SK-N-SH (cell line): ENCODE results near the gene KRTAP3-2. TPM values are rescaled to one million over a fixed set of nuclear protein-coding genes. Genes with fewer than 3 reads are reported as not detected.

ENCODE experiments used
- CTCF ChIA-PET: fragments of 300-600, 350-600 bp; formaldehyde crosslinking; extraction: SDS; loops from one replicate; lab custom pipeline; 2021; lab: Yijun Ruan, JAX
- POLR2A ChIA-PET: fragments of 350-600 bp; sonication (Branson Sonifier 250); formaldehyde crosslinking; extraction: SDS; loops from one replicate; lab custom pipeline; 2020; ENCODE audit warnings: antibody characterized with exemption, inconsistent platforms; lab: Yijun Ruan, JAX
- DNase-seq: peaks from one replicate; pipeline ENCODE4 v3.0.0; 2012
- H2AFZ ChIP-seq: fragments of 200-600 bp; sonication (generic); 2 replicates; pipeline ENCODE4 v1.8.1; 2016; ENCODE audit warnings: antibody characterized with exemption, mild to moderate bottlenecking, low read depth
- H3F3A ChIP-seq: fragments of 200-600 bp; sonication (generic); replicated peaks from 2 replicates; pipeline ENCODE3; 2016; ENCODE audit warnings: antibody characterized with exemption, mild to moderate bottlenecking; ENCODE audit not compliant: insufficient read depth
- H3K27ac ChIP-seq, 2 experiments: fragments of 200-500 bp in 1 of 2; fragments of 200-600 bp in 1 of 2; sonication (Bioruptor generic) in 1 of 2; sonication (generic), shearing (Covaris generic) in 1 of 2; 2 replicates each; pipeline versions ENCODE4 v1.5.1 to v1.6.1; 2014 to 2016; ENCODE audit warnings: low read depth in 2 of 2, inconsistent platforms in 1 of 2, low read length in 1 of 2, mild to moderate bottlenecking in 1 of 2, mixed read lengths in 1 of 2
- H3K27me3 ChIP-seq: fragments of 200-600 bp; sonication (generic), shearing (Covaris generic); 2 replicates; pipeline ENCODE4 v1.6.1; 2016; ENCODE audit warnings: mixed run types; ENCODE audit not compliant: insufficient read depth
- H3K36me3 ChIP-seq, 2 experiments: fragments of 200-500 bp in 1 of 2; fragments of 200-600 bp in 1 of 2; sonication (Bioruptor generic) in 1 of 2; sonication (generic) in 1 of 2; replicated peaks in 1 of 2; 2 replicates each; pipeline versions ENCODE3 to v1.5.1; 2014 to 2016; ENCODE audit warnings: low read length in 1 of 2, mild to moderate bottlenecking in 1 of 2; ENCODE audit not compliant: insufficient read depth in 2 of 2, control insufficient read depth in 1 of 2
- H3K4me1 ChIP-seq, 2 experiments: fragments of 200-500 bp in 1 of 2; fragments of 200-600 bp in 1 of 2; sonication (Bioruptor generic) in 1 of 2; sonication (generic), shearing (Covaris generic) in 1 of 2; 2 replicates each; pipeline versions ENCODE4 v1.5.1 to v1.6.1; 2014 to 2016; ENCODE audit warnings: low read depth in 1 of 2, low read length in 1 of 2, mixed run types in 1 of 2; ENCODE audit not compliant: insufficient read depth in 2 of 2, control insufficient read depth in 1 of 2
- H3K4me2 ChIP-seq: fragments of 200-600 bp; sonication (generic), shearing (Covaris generic); 2 replicates; pipeline ENCODE4 v1.6.1; 2017; ENCODE audit warnings: mixed run types
- H3K4me3 ChIP-seq, 2 experiments: fragments of 200-500 bp in 1 of 2; fragments of 200-600 bp in 1 of 2; sonication (Bioruptor generic) in 1 of 2; sonication (generic), shearing (Covaris generic) in 1 of 2; 2 replicates each; pipeline versions ENCODE4 v1.5.1 to v1.8.1; 2014 to 2016; ENCODE audit warnings: low read depth in 2 of 2, inconsistent platforms in 1 of 2, low read length in 1 of 2, mild to moderate bottlenecking in 1 of 2, mixed read lengths in 1 of 2, moderate library complexity in 1 of 2
- H3K79me2 ChIP-seq: fragments of 200-600 bp; sonication (generic); 2 replicates; pipeline ENCODE4 v1.8.1; 2017; ENCODE audit warnings: mild to moderate bottlenecking; ENCODE audit not compliant: insufficient read depth
- H3K9ac ChIP-seq: fragments of 200-600 bp; sonication (generic); 2 replicates; pipeline ENCODE4 v1.6.1; 2017; ENCODE audit warnings: mixed run types
- H3K9me2 ChIP-seq: fragments of 200-600 bp; sonication (generic); 2 replicates; pipeline ENCODE4 v1.6.1; 2017; ENCODE audit warnings: mixed run types
- H3K9me3 ChIP-seq: fragments of 200-600 bp; sonication (generic); 2 replicates; pipeline ENCODE4 v1.6.1; 2017; ENCODE audit warnings: mixed run types, mild to moderate bottlenecking, moderate library complexity
- H4K20me1 ChIP-seq: fragments of 200-600 bp; sonication (generic); 2 replicates; pipeline ENCODE4 v1.6.1; 2017; ENCODE audit warnings: mild to moderate bottlenecking, mixed run types; ENCODE audit not compliant: insufficient read depth
- CHD2 ChIP-seq: fragments of 150-350 bp; IDR thresholded peaks from 2 replicates; pipeline ENCODE4 v1.6.1; 2018; ENCODE audit warnings: low read length; ENCODE audit not compliant: partially characterized antibody
- EZH2phosphoT487 ChIP-seq: fragments of 200-600 bp; sonication (generic); IDR thresholded peaks from 2 replicates; pipeline ENCODE4 v1.6.1; 2017; ENCODE audit warnings: low read depth, mixed run types, mild to moderate bottlenecking, antibody characterized with exemption, moderate library complexity, borderline replicate concordance
- FOSL2 ChIP-seq: IDR thresholded peaks from 2 replicates; pipeline ENCODE4 v1.4.0; 2012; ENCODE audit warnings: low read depth, mild to moderate bottlenecking, moderate library complexity, borderline replicate concordance
- FOXJ3 ChIP-seq: sonication (generic); formaldehyde crosslinking; IDR thresholded peaks from 2 replicates; pipeline ENCODE4 v1.5.1; 2020; ENCODE audit warnings: mild to moderate bottlenecking, missing genetic modification reagents
- FOXM1 ChIP-seq: IDR thresholded peaks from 2 replicates; pipeline ENCODE4 v1.4.0; 2012; ENCODE audit warnings: low read depth, mild to moderate bottlenecking
- GABPA ChIP-seq: IDR thresholded peaks from 2 replicates; pipeline ENCODE4 v1.4.0; 2012; ENCODE audit warnings: low read depth, mild to moderate bottlenecking
- NFIC ChIP-seq: IDR thresholded peaks from 2 replicates; pipeline ENCODE4 v1.4.0; 2012; ENCODE audit warnings: borderline replicate concordance
- POLR2AphosphoS5 ChIP-seq: IDR thresholded peaks from 2 replicates; pipeline ENCODE4 v1.6.1; 2012; ENCODE audit warnings: low read depth, low read length
- RCOR1 ChIP-seq: fragments of 150-350 bp; IDR thresholded peaks from 2 replicates; pipeline ENCODE4 v1.6.1; 2017; ENCODE audit warnings: antibody characterized with exemption, low read length
- RFX5 ChIP-seq: IDR thresholded peaks from 2 replicates; pipeline ENCODE4 v1.6.1; 2012; ENCODE audit warnings: mild to moderate bottlenecking, improper control_type of control experiment, low read length
- SIN3A ChIP-seq: IDR thresholded peaks from 2 replicates; pipeline ENCODE4 v1.6.1; 2012; ENCODE audit warnings: low read depth, mild to moderate bottlenecking, low read length, moderate library complexity, borderline replicate concordance
- TAF1 ChIP-seq: IDR thresholded peaks from 2 replicates; pipeline ENCODE4 v1.6.1; 2012; ENCODE audit warnings: low read depth, mild to moderate bottlenecking, low read length, moderate library complexity, borderline replicate concordance
- TCF12 ChIP-seq: IDR thresholded peaks from 2 replicates; pipeline ENCODE4 v1.4.0; 2012
- TEAD4 ChIP-seq: IDR thresholded peaks from 2 replicates; pipeline ENCODE4 v1.4.0; 2012; ENCODE audit warnings: mild to moderate bottlenecking, borderline replicate concordance; ENCODE audit not compliant: insufficient read depth
- YY1 ChIP-seq: IDR thresholded peaks from 2 replicates; pipeline ENCODE4 v1.4.0; 2012; ENCODE audit warnings: low read depth, mild to moderate bottlenecking
- WGBS: methylation state at CpG from one replicate; pipeline ENCODE4 v1.1.6; 2017; ENCODE audit warnings: low lambda C conversion rate; 5-methylcytosine and 5-hydroxymethylcytosine counted together
- polyA plus RNA-seq, 3 experiments: library from polyadenylated mRNA; depleted of rRNA; stranded (reverse); fragments of >200 nt; gene quantifications; 2 replicates each; pipeline ENCODE4 v1.2.3, GENCODE V29; 2012
- TF ChIP-seq, protein P1 (sequence below): IDR thresholded peaks from 2 replicates; pipeline ENCODE4 v1.6.1; 2012; ENCODE audit warnings: mild to moderate bottlenecking, low read depth, low read length, moderate library complexity
- TF ChIP-seq, protein P2 (sequence below): IDR thresholded peaks from 2 replicates; pipeline ENCODE4; 2012
- TF ChIP-seq, protein P3 (sequence below): IDR thresholded peaks from 2 replicates; pipeline ENCODE4 v1.4.0; 2012; ENCODE audit warnings: low read depth
- TF ChIP-seq, protein P4 (sequence below): IDR thresholded peaks from 2 replicates; pipeline ENCODE4 v1.4.0; 2012; ENCODE audit warnings: low read depth, borderline replicate concordance
- TF ChIP-seq, protein P5 (sequence below): IDR thresholded peaks from 2 replicates; pipeline ENCODE4 v1.4.0; 2012; ENCODE audit warnings: low read depth, borderline replicate concordance

Gene KRTAP3-2
- polyA plus RNA-seq, 1 of the 3 experiments (the other 2 are of a cell fraction), result not detected

DNA sequence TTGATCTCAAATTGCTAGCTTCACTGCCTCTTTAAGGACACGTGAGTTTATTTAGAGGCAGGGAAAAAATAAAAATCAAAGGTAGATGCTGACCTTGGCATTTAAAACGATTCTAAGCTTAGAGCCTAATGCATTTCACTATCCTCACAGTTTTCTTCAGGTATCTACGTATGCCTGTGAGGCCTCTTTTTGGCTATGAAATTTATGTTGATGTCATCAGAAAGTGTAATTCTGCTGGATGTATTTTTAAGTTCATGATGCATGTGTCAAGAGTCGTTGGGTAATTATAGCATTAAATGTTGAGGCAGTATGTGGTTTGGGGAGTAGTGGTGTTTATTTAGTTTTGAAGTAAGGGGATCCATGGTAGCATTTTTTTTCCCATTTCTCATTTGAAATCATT is 4.2 kb upstream of the KRTAP3-2 start:
- H3K4me1 ChIP-seq, result no peaks in the 10 kb centered on the region
- no peaks in the 10 kb centered on the region for H3K79me2 ChIP-seq
- ChIA-PET POLR2A (no interaction called here), CTCF (interaction anchor here (1.0 kb wide), 1 partner anchor 319 kb away, joined by 3 read pairs; no protein-coding TSS in a partner anchor)
- DNase-seq, result no peak
- H3F3A ChIP-seq, result no peaks in the 10 kb centered on the region
- H4K20me1 ChIP-seq, result no peaks in the 10 kb centered on the region
- H3K27ac ChIP-seq, result no peak overlapping the region
- no peak overlapping the region for H2AFZ ChIP-seq
- H3K4me2 ChIP-seq, result no peak overlapping the region
- H3K9me3 ChIP-seq, result no peaks in the 10 kb centered on the region
- 11% methylated on average over 4 of the region's 4 CpGs for WGBS
- TF ChIP-seq RCOR1 (no peak), NFIC (no peak), POLR2AphosphoS5 (no peak), FOSL2 (no peak), TCF12 (no peak), EZH2phosphoT487 (no peak), SIN3A (no peak), FOXM1 (no peak), TAF1 (no peak), CHD2 (no peak), YY1 (no peak), TEAD4 (no peak), FOXJ3 (CRISPR knock-in tag) (no peak), RFX5 (no peak), GABPA (no peak)
- TF ChIP-seq, protein P1, sequence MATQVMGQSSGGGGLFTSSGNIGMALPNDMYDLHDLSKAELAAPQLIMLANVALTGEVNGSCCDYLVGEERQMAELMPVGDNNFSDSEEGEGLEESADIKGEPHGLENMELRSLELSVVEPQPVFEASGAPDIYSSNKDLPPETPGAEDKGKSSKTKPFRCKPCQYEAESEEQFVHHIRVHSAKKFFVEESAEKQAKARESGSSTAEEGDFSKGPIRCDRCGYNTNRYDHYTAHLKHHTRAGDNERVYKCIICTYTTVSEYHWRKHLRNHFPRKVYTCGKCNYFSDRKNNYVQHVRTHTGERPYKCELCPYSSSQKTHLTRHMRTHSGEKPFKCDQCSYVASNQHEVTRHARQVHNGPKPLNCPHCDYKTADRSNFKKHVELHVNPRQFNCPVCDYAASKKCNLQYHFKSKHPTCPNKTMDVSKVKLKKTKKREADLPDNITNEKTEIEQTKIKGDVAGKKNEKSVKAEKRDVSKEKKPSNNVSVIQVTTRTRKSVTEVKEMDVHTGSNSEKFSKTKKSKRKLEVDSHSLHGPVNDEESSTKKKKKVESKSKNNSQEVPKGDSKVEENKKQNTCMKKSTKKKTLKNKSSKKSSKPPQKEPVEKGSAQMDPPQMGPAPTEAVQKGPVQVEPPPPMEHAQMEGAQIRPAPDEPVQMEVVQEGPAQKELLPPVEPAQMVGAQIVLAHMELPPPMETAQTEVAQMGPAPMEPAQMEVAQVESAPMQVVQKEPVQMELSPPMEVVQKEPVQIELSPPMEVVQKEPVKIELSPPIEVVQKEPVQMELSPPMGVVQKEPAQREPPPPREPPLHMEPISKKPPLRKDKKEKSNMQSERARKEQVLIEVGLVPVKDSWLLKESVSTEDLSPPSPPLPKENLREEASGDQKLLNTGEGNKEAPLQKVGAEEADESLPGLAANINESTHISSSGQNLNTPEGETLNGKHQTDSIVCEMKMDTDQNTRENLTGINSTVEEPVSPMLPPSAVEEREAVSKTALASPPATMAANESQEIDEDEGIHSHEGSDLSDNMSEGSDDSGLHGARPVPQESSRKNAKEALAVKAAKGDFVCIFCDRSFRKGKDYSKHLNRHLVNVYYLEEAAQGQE, result no peak
- TF ChIP-seq, protein P2, sequence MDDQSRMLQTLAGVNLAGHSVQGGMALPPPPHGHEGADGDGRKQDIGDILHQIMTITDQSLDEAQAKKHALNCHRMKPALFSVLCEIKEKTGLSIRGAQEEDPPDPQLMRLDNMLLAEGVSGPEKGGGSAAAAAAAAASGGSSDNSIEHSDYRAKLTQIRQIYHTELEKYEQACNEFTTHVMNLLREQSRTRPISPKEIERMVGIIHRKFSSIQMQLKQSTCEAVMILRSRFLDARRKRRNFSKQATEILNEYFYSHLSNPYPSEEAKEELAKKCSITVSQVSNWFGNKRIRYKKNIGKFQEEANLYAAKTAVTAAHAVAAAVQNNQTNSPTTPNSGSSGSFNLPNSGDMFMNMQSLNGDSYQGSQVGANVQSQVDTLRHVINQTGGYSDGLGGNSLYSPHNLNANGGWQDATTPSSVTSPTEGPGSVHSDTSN, result no peak
- TF ChIP-seq, protein P3, sequence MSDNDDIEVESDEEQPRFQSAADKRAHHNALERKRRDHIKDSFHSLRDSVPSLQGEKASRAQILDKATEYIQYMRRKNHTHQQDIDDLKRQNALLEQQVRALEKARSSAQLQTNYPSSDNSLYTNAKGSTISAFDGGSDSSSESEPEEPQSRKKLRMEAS, result no peak
- TF ChIP-seq, protein P4, sequence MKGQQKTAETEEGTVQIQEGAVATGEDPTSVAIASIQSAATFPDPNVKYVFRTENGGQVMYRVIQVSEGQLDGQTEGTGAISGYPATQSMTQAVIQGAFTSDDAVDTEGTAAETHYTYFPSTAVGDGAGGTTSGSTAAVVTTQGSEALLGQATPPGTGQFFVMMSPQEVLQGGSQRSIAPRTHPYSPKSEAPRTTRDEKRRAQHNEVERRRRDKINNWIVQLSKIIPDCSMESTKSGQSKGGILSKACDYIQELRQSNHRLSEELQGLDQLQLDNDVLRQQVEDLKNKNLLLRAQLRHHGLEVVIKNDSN, result no peak
- TF ChIP-seq, protein P5, sequence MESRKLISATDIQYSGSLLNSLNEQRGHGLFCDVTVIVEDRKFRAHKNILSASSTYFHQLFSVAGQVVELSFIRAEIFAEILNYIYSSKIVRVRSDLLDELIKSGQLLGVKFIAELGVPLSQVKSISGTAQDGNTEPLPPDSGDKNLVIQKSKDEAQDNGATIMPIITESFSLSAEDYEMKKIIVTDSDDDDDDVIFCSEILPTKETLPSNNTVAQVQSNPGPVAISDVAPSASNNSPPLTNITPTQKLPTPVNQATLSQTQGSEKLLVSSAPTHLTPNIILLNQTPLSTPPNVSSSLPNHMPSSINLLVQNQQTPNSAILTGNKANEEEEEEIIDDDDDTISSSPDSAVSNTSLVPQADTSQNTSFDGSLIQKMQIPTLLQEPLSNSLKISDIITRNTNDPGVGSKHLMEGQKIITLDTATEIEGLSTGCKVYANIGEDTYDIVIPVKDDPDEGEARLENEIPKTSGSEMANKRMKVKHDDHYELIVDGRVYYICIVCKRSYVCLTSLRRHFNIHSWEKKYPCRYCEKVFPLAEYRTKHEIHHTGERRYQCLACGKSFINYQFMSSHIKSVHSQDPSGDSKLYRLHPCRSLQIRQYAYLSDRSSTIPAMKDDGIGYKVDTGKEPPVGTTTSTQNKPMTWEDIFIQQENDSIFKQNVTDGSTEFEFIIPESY, result no peak
- H3K4me3 ChIP-seq, result no peak overlapping the region
- no peaks in the 10 kb centered on the region for H3K9me2 ChIP-seq
- H3K27me3 ChIP-seq, result peaks cover 43% of the 10 kb centered on the region; the same call in 1 of the 2 replicates
- no peaks in the 10 kb centered on the region for H3K36me3 ChIP-seq
- no peak overlapping the region for H3K9ac ChIP-seq
